ENCODE measurements around the gene PTBP3.

GRCh38 chr9:112226091-112226490 is 107.3 kb downstream of the PTBP3 start:
- TF ChIP-seq GATA2 (IDR thresholded peaks at IDR 0.05; ENCODE audit: low read depth, low read length) (no peak), GATA3 (IDR thresholded peaks at IDR 0.05; ENCODE audit: low read depth, low read length) (no peak)

All from SH-SY5Y (cell line).